ENCODE results near the gene KCNQ1OT1.

Gene KCNQ1OT1

GRCh38 chr11:2566223-2567025 is 133.4 kb downstream of the KCNQ1OT1 start:
- DNase-seq, result no peak

- DNase-seq, result no peak
Measured at GRCh38 chr11:2565447-2566222, 134.2 kb downstream of the KCNQ1OT1 start.

DNA sequence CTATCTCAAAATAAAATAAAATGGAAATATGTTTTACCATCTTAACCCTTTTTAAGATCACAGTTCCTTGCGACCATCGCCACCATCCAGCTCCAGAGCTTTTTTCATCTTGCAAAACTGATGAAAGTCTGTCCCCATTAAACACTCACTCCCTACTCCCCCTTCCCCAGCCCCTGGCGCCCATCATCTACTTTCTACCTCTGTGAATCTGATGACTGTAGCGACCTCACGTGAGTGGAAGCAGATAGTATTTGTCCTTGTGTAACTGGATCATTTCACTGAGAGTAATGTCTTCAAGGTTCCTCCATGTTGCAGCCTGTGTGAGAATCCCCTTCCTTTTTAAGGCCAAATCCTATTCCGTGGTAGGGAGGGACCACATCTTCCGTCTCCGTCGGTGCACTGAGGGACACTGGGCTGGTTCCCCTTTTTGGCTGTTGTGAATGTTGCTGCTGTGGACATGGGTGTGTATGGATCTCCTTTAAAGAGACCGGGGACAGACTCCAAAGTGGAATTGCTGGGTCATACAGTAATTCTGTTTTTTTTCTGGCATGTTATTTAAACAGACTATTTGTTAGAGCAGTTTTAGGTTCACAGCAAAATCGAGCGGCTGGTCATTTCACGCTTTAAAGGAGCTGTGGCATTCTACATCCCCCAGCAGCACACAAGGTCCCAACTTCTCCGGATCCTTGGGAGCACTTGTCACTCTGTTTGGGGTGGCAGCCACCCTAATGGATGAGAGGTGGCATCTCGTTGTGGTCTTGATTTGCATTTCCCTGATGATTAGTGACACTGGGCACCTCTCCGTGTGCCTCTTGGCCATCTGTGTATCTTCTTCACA is 135.0 kb downstream of the KCNQ1OT1 start:
- no peak for DNase-seq

GRCh38 chr11:2564008-2564530 is 135.7 kb downstream of the KCNQ1OT1 start:
- DNase-seq, result no peak

DNA sequence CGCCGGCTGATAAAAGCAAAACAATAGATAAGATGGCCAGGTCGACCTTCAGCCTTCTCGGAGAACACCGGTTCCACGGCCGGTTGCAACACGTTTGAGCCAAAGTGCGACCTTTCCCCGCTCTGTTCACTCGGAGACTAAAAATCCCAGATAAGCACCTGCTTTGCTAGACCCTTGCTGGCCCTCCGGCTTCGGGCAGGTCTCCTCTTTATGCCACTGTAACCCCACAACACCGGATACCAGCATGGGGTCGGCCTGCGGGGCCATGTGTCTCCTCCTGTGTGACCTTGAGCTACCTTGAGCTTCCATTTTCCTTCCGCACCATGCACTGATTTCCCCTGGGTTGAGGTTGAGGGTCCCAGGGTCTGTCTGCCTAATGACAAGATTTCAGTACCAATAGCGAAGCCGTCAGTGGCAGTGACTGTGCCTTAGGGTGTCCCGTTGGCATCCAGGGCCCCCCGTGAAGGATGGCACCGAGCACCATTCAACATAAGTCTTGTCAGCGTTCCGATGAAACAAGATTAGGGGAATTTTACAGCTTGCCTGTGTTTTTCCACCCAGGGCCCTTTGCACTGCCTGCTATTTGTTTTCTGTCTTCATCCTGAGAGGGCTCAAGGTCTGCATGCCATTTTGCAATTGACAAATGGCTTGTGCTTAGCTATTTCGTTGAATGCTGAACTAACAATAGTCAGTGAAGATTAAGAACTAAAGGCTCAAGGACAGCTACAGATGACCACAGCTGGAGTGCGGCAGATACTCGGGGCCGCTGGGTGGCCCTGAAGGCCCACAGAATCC is 136.4 kb downstream of the KCNQ1OT1 start:
- no peak for DNase-seq

GRCh38 chr11:2562890-2563212 is 136.9 kb downstream of the KCNQ1OT1 start:
- DNase-seq, result no peak

- DNase-seq, result no peak
Measured at GRCh38 chr11:2561696-2562581, 137.9 kb downstream of the KCNQ1OT1 start.

DNA sequence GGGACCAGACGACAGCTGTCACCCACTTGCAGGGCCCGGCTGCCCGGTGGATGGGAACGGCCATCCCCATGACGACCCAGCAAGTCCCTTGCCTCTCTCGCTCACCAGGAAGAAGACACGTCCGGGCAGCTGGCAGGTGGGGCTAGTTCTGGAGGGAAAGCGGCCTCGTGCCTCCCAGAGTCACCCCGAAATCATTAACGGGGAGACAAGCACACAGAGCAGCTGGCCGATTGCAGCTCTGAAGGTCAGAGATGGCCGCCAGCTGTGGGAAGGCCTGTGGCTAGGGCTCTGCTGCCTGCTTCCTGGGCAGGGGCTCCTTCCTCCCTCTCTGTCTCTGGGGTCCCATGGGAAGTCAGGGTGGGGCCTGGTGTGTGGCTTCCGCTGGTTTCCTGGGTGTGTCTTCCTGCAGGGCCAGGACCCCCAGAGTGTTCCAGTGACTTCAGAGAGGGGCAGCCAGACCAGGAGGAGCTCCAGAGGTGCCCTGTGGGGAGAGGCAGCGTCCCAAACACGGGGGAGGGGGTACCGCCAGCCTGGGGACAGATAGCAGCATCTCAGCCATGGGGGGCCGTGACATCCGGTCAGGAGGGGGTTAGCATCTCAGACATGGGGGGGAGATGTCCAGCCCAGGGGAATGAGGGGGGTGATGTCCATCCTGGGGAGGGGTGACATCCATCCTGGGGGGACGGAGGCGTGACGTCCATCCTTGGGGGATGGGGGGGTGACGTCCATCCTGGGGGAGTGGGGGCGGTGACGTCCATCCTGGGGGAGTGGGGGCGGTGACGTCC is 140.1 kb downstream of the KCNQ1OT1 start:
- DNase-seq, result no peak

- DNase-seq, result no peak
Measured at GRCh38 chr11:2558861-2559526, 140.8 kb downstream of the KCNQ1OT1 start.

DNA sequence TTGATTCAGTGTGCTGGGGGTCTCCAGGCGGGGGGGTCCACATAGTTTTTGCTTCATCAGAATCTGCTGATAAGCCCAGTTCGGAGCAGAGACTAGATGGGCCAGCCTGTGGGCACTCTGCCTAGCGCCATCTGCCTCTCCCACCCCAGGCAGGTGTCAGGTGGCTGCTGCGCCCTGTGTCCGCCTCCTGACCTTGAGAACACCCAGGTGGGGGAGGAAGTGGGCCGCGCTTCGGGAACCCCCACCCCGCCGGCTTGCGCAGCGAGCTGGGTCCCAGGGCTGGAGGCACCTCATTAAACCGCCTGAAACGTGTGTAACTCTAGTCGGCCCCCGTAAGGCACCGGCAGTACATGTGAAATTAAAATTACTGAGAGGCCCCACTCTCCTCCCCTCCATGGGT is 141.4 kb downstream of the KCNQ1OT1 start:
- DNase-seq, result no peak
